Cardiac fibroblast (primary cell): ENCODE measurements around the gene CDC14A.

Source experiments
- DNase-seq, 2 donors: peaks; one replicate each; pipeline versions ENCODE4 v3.0.0 to v3.0.0-alpha.2; 2010; ENCODE audit warnings: low read depth in 2 of 2
- H3K4me3 ChIP-seq, 2 donors: replicated peaks in 1 of 2; 1 replicate in 1 of 2; 2 replicates in 1 of 2; pipeline ENCODE4 v1.5.1; 2011; ENCODE audit warnings: low read depth in 2 of 2, low read length in 2 of 2, mild to moderate bottlenecking in 2 of 2, moderate library complexity in 1 of 2
- TF ChIP-seq, protein P1 (sequence below): IDR thresholded peaks from one replicate; pipeline ENCODE4 v1.5.1; 2011; ENCODE audit warnings: low read depth, mild to moderate bottlenecking, low read length, inconsistent platforms

CDC14A gene

DNA sequence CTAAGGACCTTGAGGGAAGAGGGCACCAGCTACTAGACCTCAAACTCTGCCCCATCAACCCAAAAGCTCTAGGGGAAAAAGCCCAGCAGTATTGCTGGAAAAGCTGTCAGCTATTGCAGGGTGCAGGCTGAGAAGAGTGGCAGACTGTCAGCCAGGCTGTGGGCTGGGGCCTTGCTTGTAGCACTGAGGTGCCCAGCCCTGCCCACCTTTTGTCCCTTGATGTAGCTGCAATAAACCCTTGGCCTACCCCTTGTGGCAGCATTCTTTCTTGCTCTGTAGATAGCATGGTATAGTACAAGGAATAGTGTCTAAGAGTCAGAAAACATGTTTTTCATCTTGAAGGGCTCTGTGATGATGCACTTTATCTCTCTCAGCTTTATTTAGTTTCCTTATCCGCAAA is 39.4 kb downstream of the CDC14A start:
- no peak for DNase-seq
- TF ChIP-seq, protein P1, sequence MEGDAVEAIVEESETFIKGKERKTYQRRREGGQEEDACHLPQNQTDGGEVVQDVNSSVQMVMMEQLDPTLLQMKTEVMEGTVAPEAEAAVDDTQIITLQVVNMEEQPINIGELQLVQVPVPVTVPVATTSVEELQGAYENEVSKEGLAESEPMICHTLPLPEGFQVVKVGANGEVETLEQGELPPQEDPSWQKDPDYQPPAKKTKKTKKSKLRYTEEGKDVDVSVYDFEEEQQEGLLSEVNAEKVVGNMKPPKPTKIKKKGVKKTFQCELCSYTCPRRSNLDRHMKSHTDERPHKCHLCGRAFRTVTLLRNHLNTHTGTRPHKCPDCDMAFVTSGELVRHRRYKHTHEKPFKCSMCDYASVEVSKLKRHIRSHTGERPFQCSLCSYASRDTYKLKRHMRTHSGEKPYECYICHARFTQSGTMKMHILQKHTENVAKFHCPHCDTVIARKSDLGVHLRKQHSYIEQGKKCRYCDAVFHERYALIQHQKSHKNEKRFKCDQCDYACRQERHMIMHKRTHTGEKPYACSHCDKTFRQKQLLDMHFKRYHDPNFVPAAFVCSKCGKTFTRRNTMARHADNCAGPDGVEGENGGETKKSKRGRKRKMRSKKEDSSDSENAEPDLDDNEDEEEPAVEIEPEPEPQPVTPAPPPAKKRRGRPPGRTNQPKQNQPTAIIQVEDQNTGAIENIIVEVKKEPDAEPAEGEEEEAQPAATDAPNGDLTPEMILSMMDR, result no peak

GRCh38 chr1:100392756-100393155 is 40.5 kb downstream of the CDC14A start:
- H3K4me3 ChIP-seq, result no peak overlapping the region
- TF ChIP-seq, protein P1, result no peak
- no peak for DNase-seq

More for the DNA sequence above, 39.4 kb downstream of the CDC14A start:
- H3K4me3 ChIP-seq, result no peak overlapping the region

- no peak for DNase-seq
- TF ChIP-seq, protein P1, result no peak
- no peak overlapping the region for H3K4me3 ChIP-seq
Measured at GRCh38 chr1:100394285-100394684, 42.0 kb downstream of the CDC14A start.

- no peak for DNase-seq
- H3K4me3 ChIP-seq, result no peak overlapping the region
- TF ChIP-seq, protein P1, result no peak
Measured at GRCh38 chr1:100395913-100396312, 43.6 kb downstream of the CDC14A start.

DNA sequence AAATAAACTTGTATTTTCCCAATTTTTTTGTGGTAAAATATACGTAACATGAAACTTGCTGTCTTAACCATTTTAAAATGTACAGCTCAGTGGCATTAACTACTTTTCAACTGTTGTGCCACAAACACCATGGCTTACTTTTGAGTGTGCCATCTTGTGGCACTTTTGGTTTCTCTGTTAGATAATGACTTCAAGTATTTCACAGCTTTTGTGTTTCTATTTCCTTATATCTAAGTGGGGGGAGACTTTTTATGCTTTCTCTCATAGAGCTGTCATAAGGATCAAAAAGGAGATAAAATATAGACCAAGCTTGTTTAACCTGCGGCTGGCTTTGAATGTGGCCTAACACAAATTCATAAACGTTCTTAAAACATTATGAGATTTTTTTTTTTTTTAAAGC is 44.3 kb downstream of the CDC14A start:
- TF ChIP-seq, protein P1, result no peak
- H3K4me3 ChIP-seq, result no peak overlapping the region
- DNase-seq, result no peak

GRCh38 chr1:100397681-100398080 is 45.4 kb downstream of the CDC14A start:
- no peak overlapping the region for H3K4me3 ChIP-seq
- DNase-seq, result no peak
- TF ChIP-seq, protein P1, result no peak

DNA sequence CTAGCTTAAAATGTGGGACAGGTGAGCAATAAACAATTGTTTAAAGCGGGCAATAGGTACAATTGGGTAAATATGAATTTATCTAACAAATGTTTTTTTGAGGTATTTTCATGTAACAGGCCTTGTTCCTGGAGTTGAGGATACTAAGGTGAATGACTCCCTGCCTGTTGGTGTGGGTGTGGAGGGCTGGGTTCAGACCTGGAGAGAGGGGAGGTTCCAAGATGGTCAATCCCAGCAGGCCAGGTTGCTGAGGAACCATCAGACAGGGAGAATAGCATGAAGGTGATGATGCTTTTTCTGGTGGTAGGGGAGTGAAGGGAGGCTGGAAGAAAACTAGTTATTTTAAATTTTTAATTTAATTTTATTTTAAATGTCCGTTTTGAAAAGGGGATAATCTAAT is 46.3 kb downstream of the CDC14A start:
- TF ChIP-seq, protein P1, result no peak
- no peak overlapping the region for H3K4me3 ChIP-seq

More for the DNA sequence above, 46.3 kb downstream of the CDC14A start:
- no peak for DNase-seq
